CD14-positive monocyte (primary cell): ENCODE measurements around the gene KCNMB4. TPM values are rescaled to one million over a fixed set of nuclear protein-coding genes. Genes with fewer than 3 reads are reported as not detected.

Experiments used
- DNase-seq, 3 donors: peaks; one replicate each; pipeline ENCODE4 v3.0.0-alpha.2; 2011 to 2022
- H2AFZ ChIP-seq: 2 replicates; pipeline ENCODE4 v1.6.0; 2012; ENCODE audit warnings: mild to moderate bottlenecking, low read depth, low read length, inconsistent platforms; ENCODE audit not compliant: insufficient read depth, poor library complexity, severe bottlenecking
- H3K27ac ChIP-seq, 2 donors: 1 replicate in 1 of 2; 2 replicates in 1 of 2; pipeline ENCODE4 v1.5.1; 2012 to 2013; ENCODE audit warnings: low read length in 2 of 2, control low read depth in 1 of 2, inconsistent platforms in 1 of 2, low read depth in 1 of 2, mild to moderate bottlenecking in 1 of 2
- H3K27me3 ChIP-seq, 2 donors: one replicate each; pipeline versions ENCODE4 v1.6.0 to v1.6.1; 2011 to 2013; ENCODE audit warnings: low read length in 2 of 2; ENCODE audit not compliant: control insufficient read depth in 2 of 2, insufficient read depth in 2 of 2
- H3K36me3 ChIP-seq, 2 donors: replicated peaks in 1 of 2; 1 replicate in 1 of 2; 2 replicates in 1 of 2; pipeline versions ENCODE4 v1.5.1 to v1.6.1; 2012 to 2013; ENCODE audit warnings: low read length in 2 of 2, control low read depth in 1 of 2, inconsistent platforms in 1 of 2, mild to moderate bottlenecking in 1 of 2; ENCODE audit not compliant: insufficient read depth in 2 of 2, control insufficient read depth in 1 of 2
- H3K4me1 ChIP-seq, 2 donors: 1 replicate in 1 of 2; 2 replicates in 1 of 2; pipeline versions ENCODE4 v1.5.1 to v1.6.1; 2012 to 2013; ENCODE audit warnings: low read length in 2 of 2, control low read depth in 1 of 2, inconsistent platforms in 1 of 2, mild to moderate bottlenecking in 1 of 2, moderate library complexity in 1 of 2; ENCODE audit not compliant: insufficient read depth in 2 of 2, control insufficient read depth in 1 of 2
- H3K4me2 ChIP-seq: replicated peaks from 2 replicates; pipeline ENCODE3; 2012; ENCODE audit warnings: low read length, moderate library complexity, mild to moderate bottlenecking; ENCODE audit not compliant: poor library complexity, severe bottlenecking; ENCODE audit errors: extremely low read depth
- H3K4me3 ChIP-seq, 3 experiments: fragments of 200-600 bp in 1 of 3; sonication (generic) in 1 of 3; replicated peaks in 1 of 3; 1 replicate in 2 of 3; 2 replicates in 1 of 3; pipeline ENCODE4 v1.5.1; 2011 to 2013; ENCODE audit warnings: low read length in 3 of 3, mild to moderate bottlenecking in 3 of 3, control low read depth in 2 of 3, low read depth in 2 of 3, inconsistent platforms in 1 of 3, moderate library complexity in 1 of 3
- H3K79me2 ChIP-seq: 2 replicates; pipeline ENCODE4 v1.6.0; 2012; ENCODE audit warnings: mild to moderate bottlenecking, control low read depth, inconsistent platforms, low read length, moderate library complexity; ENCODE audit not compliant: insufficient read depth
- H3K9ac ChIP-seq: 2 replicates; pipeline ENCODE4 v1.6.0; 2017; ENCODE audit warnings: low read length, mild to moderate bottlenecking; ENCODE audit not compliant: insufficient read depth, poor library complexity, severe bottlenecking
- H3K9me3 ChIP-seq, 2 donors: replicated peaks in 1 of 2; 1 replicate in 1 of 2; 2 replicates in 1 of 2; pipeline versions ENCODE4 v1.5.1 to v1.6.1; 2012 to 2013; ENCODE audit warnings: low read length in 2 of 2, control low read depth in 1 of 2; ENCODE audit not compliant: control insufficient read depth in 1 of 2, insufficient read depth in 1 of 2
- H4K20me1 ChIP-seq: 2 replicates; pipeline ENCODE4 v1.6.0; 2012; ENCODE audit warnings: mild to moderate bottlenecking, low read length, control low read depth, moderate library complexity; ENCODE audit not compliant: insufficient read depth
- H3K27ac Mint-ChIP-seq, 7 donors: one replicate each; pipeline ENCODE4 v1.8.0; 2020; ENCODE audit warnings: mild to moderate bottlenecking in 7 of 7, mixed read lengths in 7 of 7, moderate library complexity in 6 of 7, inconsistent platforms in 2 of 7
- H3K27me3 Mint-ChIP-seq, 3 donors: one replicate each; pipeline ENCODE4 v1.8.0; 2021 to 2022; ENCODE audit warnings: low read depth in 3 of 3, mild to moderate bottlenecking in 3 of 3, mixed read lengths in 3 of 3, moderate library complexity in 3 of 3, inconsistent platforms in 1 of 3
- H3K36me3 Mint-ChIP-seq, 2 donors: one replicate each; pipeline ENCODE4 v1.8.0; 2020; ENCODE audit warnings: mixed read lengths in 2 of 2, inconsistent platforms in 1 of 2, mild to moderate bottlenecking in 1 of 2
- H3K4me1 Mint-ChIP-seq: one replicate; pipeline ENCODE4 v1.8.0; 2020; ENCODE audit warnings: mild to moderate bottlenecking, mixed read lengths
- H3K4me3 Mint-ChIP-seq, 2 donors: one replicate each; pipeline ENCODE4 v1.8.0; 2020; ENCODE audit warnings: mild to moderate bottlenecking in 2 of 2, mixed read lengths in 2 of 2, moderate library complexity in 1 of 2
- H3K9me3 Mint-ChIP-seq, 7 donors: one replicate each; pipeline ENCODE4 v1.8.0; 2020 to 2022; ENCODE audit warnings: mixed read lengths in 7 of 7, mild to moderate bottlenecking in 6 of 7, moderate library complexity in 6 of 7, inconsistent platforms in 2 of 7
- WGBS: methylation state at CpG from one replicate; pipeline ENCODE4 v1.1.5; 2013; ENCODE audit warnings: missing lambda C conversion rate; ENCODE audit not compliant: insufficient coverage; 5-methylcytosine and 5-hydroxymethylcytosine counted together
- intact Hi-C, 2 donors: fragments of 100-400 bp; cut with micrococcal nuclease; formaldehyde crosslinking; loops; one replicate each; pipeline versions ENCODE4 v1.15.0 to v1.15.1; 2023
- polyA plus RNA-seq, 3 donors: library from polyadenylated mRNA; depleted of rRNA in 1 of 3; unstranded in 2 of 3; stranded (reverse) in 1 of 3; fragments of 300-500 nt in 2 of 3; fragments of >200 nt in 1 of 3; fragmentation: Illumina TruSeq in 2 of 3; gene quantifications; 1 replicate in 2 of 3; 2 replicates in 1 of 3; pipeline ENCODE4 v1.2.3, GENCODE V29; 2012 to 2021
- TF ChIP-seq, protein P1 (sequence below): fragments of 200-600 bp; IDR thresholded peaks from one replicate; pipeline ENCODE4 v1.8.0; 2022; ENCODE audit warnings: antibody characterized with exemption, mild to moderate bottlenecking

KCNMB4 gene
- polyA plus RNA-seq, 3 donors, result 0.23 to 0.83 (median 0.41) TPM

DNA sequence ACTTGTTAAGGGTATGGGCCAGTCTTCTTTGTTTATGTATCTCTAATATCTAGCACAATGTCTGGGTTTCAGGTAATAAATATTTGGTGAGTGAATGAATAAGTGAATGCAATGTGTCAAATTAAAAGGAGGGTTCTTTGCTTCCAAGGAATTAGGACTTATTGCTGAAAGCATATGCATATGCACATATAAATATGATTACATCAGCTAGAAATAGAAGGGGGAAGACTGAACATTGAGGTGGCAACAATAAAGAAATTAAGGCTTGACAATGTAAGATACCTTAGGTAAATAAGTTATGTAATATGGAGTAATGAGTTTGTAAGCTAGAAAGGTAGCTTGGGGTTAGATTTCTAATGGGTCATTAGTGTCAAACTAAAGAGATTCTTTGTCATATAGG, 37.7 kb downstream of the KCNMB4 start:
- no peak for DNase-seq
- H3K36me3 ChIP-seq, result no peaks in the 10 kb centered on the region
- no peak overlapping the region for H3K4me3 Mint-ChIP-seq
- H3K9me3 ChIP-seq, result no peaks in the 10 kb centered on the region
- no peak overlapping the region for H3K27ac Mint-ChIP-seq
- no peaks in the 10 kb centered on the region for H3K4me1 Mint-ChIP-seq
- no peak overlapping the region for H2AFZ ChIP-seq
- no peaks in the 10 kb centered on the region for H3K79me2 ChIP-seq
- no peaks in the 10 kb centered on the region for H3K27me3 Mint-ChIP-seq
- H3K27me3 ChIP-seq, result no peaks in the 10 kb centered on the region
- H3K4me1 ChIP-seq, result no peaks in the 10 kb centered on the region
- H3K9me3 Mint-ChIP-seq, result peaks cover 0 to 8% (median 2%) of the 10 kb centered on the region in 7 donors
- no peak overlapping the region for H3K27ac ChIP-seq
- peaks cover 0 to 6% of the 10 kb centered on the region in 2 donors for H3K36me3 Mint-ChIP-seq
- no peaks in the 10 kb centered on the region for H4K20me1 ChIP-seq
- H3K4me2 ChIP-seq, result no peak overlapping the region
- intact Hi-C loops, result no loop called here
- H3K9ac ChIP-seq, result no peak overlapping the region
- H3K4me3 ChIP-seq, result no peak overlapping the region
- TF ChIP-seq, protein P1, sequence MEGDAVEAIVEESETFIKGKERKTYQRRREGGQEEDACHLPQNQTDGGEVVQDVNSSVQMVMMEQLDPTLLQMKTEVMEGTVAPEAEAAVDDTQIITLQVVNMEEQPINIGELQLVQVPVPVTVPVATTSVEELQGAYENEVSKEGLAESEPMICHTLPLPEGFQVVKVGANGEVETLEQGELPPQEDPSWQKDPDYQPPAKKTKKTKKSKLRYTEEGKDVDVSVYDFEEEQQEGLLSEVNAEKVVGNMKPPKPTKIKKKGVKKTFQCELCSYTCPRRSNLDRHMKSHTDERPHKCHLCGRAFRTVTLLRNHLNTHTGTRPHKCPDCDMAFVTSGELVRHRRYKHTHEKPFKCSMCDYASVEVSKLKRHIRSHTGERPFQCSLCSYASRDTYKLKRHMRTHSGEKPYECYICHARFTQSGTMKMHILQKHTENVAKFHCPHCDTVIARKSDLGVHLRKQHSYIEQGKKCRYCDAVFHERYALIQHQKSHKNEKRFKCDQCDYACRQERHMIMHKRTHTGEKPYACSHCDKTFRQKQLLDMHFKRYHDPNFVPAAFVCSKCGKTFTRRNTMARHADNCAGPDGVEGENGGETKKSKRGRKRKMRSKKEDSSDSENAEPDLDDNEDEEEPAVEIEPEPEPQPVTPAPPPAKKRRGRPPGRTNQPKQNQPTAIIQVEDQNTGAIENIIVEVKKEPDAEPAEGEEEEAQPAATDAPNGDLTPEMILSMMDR, result no peak

DNA sequence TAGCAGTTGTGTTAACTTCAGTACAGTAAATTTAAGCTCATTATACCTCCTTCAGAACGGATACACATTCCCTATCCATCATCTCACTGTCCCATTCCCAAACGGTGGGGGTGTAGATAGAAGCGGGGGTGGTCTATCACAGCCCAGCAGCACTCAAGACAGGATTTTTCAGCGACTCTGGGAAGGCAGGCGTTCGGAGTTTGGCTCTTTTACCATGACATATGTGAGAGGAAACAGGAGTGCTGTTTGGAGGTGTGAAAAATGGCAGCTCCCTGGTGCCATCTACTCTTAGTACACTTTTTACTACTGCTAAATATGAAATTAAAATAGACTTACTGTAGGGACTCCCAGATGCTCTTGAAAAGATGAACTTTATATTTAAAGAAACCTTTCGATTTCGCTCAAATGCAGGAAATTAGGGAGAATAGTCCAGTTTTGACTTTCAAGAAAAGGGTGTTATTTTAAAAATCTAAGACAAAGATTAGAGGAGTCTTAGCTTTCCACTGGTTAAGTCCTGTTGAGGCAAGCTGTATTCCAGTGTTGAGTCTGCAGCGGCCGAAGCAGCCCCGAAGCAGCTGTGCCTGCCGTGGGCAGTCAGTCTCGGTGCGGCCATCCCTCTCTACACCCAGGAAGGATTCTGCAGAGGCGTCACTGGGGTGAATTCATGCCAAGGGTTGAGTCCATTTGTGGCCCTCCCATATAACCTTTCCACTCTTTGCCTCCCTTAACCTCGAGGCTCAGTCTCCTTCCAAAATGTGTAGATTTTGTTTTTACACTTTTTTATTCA, 42.1 kb downstream of the KCNMB4 start:
- Histone ChIP-seq H3K4me3 (no peak overlapping the region), H3K36me3 (no peaks in the 10 kb centered on the region), H3K27me3 (no peaks in the 10 kb centered on the region), H3K9ac (no peak overlapping the region), H3K79me2 (no peaks in the 10 kb centered on the region), H4K20me1 (no peaks in the 10 kb centered on the region), H2AFZ (no peak overlapping the region), H3K4me1 (no peaks in the 10 kb centered on the region), H3K27ac (no peak overlapping the region), H3K9me3 (no peaks in the 10 kb centered on the region), H3K4me2 (no peak overlapping the region)
- TF ChIP-seq, protein P1, result no peak
- no peaks in the 10 kb centered on the region for H3K36me3 Mint-ChIP-seq
- peaks cover 0 to 6% (median 0%) of the 10 kb centered on the region in 7 donors for H3K9me3 Mint-ChIP-seq
- WGBS, result no CpG with 5 or more reads among the region's 16 CpGs
- H3K4me1 Mint-ChIP-seq, result no peaks in the 10 kb centered on the region
- DNase-seq, result no peak
- H3K4me3 Mint-ChIP-seq, result no peak overlapping the region
- intact Hi-C loops, result no loop called here
- no peak overlapping the region for H3K27ac Mint-ChIP-seq
- no peaks in the 10 kb centered on the region for H3K27me3 Mint-ChIP-seq
